Hepatocyte (in vitro differentiated cells): Measurements from ENCODE around the gene CACNA1C. TPM values are rescaled to one million over a fixed set of nuclear protein-coding genes. Genes with fewer than 3 reads are reported as not detected.
A peak's percentile ranks its signal among the peaks of the same experiment; 100 is the strongest.

Experiments used
- DNase-seq: peaks from one replicate; pipeline ENCODE4 v3.0.0-alpha.2; 2016; ENCODE audit warnings: low spot score
- H2AFZ ChIP-seq: fragments of 200-600 bp; sonication (generic); 2 replicates; pipeline ENCODE4 v1.6.0; 2016; ENCODE audit warnings: antibody characterized with exemption, mild to moderate bottlenecking
- H3K27ac ChIP-seq: fragments of 200-600 bp; sonication (generic); 2 replicates; pipeline ENCODE4 v1.5.1; 2016; ENCODE audit warnings: mild to moderate bottlenecking
- H3K27me3 ChIP-seq: fragments of 200-600 bp; sonication (generic); 2 replicates; pipeline ENCODE4 v1.6.1; 2016
- H3K36me3 ChIP-seq: fragments of 200-600 bp; sonication (generic); replicated peaks from 2 replicates; pipeline ENCODE4 v1.5.1; 2016; ENCODE audit warnings: low read depth; ENCODE audit not compliant: insufficient read depth
- H3K4me1 ChIP-seq: fragments of 200-600 bp; sonication (generic); 2 replicates; pipeline ENCODE4 v1.5.1; 2016; ENCODE audit warnings: mild to moderate bottlenecking, moderate library complexity; ENCODE audit not compliant: insufficient read depth
- H3K4me2 ChIP-seq: fragments of 200-600 bp; sonication (generic); 2 replicates; pipeline ENCODE4 v1.6.0; 2016
- H3K4me3 ChIP-seq: fragments of 200-600 bp; sonication (generic); 2 replicates; pipeline ENCODE4 v1.5.1; 2016; ENCODE audit warnings: mild to moderate bottlenecking
- H3K79me2 ChIP-seq: fragments of 200-600 bp; sonication (generic); 2 replicates; pipeline ENCODE4 v1.6.0; 2017; ENCODE audit warnings: mild to moderate bottlenecking
- H3K9me2 ChIP-seq: fragments of 200-600 bp; sonication (generic); replicated peaks from 2 replicates; pipeline ENCODE4 v1.6.0; 2017; ENCODE audit warnings: mild to moderate bottlenecking; ENCODE audit not compliant: insufficient read depth
- H3K9me3 ChIP-seq: fragments of 200-600 bp; sonication (generic); 2 replicates; pipeline ENCODE4 v1.5.1; 2016; ENCODE audit warnings: low read depth, mild to moderate bottlenecking
- H4K20me1 ChIP-seq: fragments of 200-600 bp; sonication (generic); 2 replicates; pipeline ENCODE4 v1.6.0; 2016; ENCODE audit warnings: mild to moderate bottlenecking; ENCODE audit not compliant: insufficient read depth, poor library complexity, severe bottlenecking
- CTCF ChIP-seq: fragments of 200-600 bp; sonication (generic); IDR thresholded peaks from 2 replicates; pipeline ENCODE4 v1.5.1; 2016; ENCODE audit warnings: antibody characterized with exemption, mild to moderate bottlenecking; ENCODE audit not compliant: poor library complexity
- EZH2 ChIP-seq: fragments of 200-600 bp; sonication (generic); IDR thresholded peaks from 2 replicates; pipeline ENCODE4 v1.6.1; 2016; ENCODE audit warnings: antibody characterized with exemption, mild to moderate bottlenecking, borderline replicate concordance
- EZH2phosphoT487 ChIP-seq: fragments of 200-600 bp; sonication (generic); IDR thresholded peaks from one replicate; pipeline ENCODE4 v1.6.1; 2018; ENCODE audit warnings: antibody characterized with exemption, mild to moderate bottlenecking, low read depth, moderate library complexity; ENCODE audit not compliant: unreplicated experiment, severe bottlenecking
- WGBS: methylation state at CpG from one replicate; pipeline ENCODE4 v1.1.6; 2016; ENCODE audit warnings: low lambda C conversion rate; ENCODE audit errors: missing lambda C conversion rate; 5-methylcytosine and 5-hydroxymethylcytosine counted together
- polyA plus RNA-seq: library from polyadenylated mRNA; unstranded; fragments of >200 nt; fragmentation: Nextera tagmentation; extraction: Ambion mirVana; gene quantifications from 2 replicates; pipeline ENCODE4 v1.2.1, GENCODE V29; 2016
- total RNA-seq: library from RNA; depleted of rRNA; stranded (reverse); fragments of >200 nt; gene quantifications from 2 replicates; pipeline ENCODE4 v1.2.3, GENCODE V29; 2014

Gene CACNA1C
- total and polyA plus RNA-seq, 2 experiments from 2014 or later = 3.2 to 4.0 TPM

DNA sequence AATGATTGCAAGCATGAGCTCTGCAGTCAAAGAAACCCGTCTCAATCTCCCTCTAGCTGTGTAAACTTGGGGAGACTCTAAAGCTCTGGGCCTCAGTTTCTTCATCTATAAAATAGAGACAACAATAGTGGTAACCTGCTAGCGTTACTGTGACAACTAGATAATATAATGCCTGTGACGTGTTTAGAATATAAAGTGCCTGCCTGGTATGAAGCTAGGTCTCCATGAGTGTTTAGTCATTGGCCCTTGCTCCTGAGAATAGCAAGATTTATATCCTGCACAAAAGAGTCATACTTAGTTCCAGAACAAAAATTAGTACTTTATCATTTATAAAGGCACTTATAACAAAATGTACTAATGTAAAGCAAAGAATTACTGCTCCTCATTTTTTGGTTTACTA is 39.7 kb upstream of the CACNA1C start:
- 77% methylated on average over 3 of the region's 3 CpGs for WGBS

GRCh38 chr12:2013527-2014223 is 39.1 kb upstream of the CACNA1C start:
- H3K36me3 ChIP-seq = no peaks in the 10 kb centered on the region
- no peaks in the 10 kb centered on the region for H3K9me3 ChIP-seq
- peak overlapping the region; percentile 34 for H3K27ac ChIP-seq
- DNase-seq = peak; percentile 44
- H3K4me1 ChIP-seq = peaks cover 14% of the 10 kb centered on the region
- H4K20me1 ChIP-seq = no peaks in the 10 kb centered on the region
- H3K27me3 ChIP-seq = no peaks in the 10 kb centered on the region
- H3K4me2 ChIP-seq = peak overlapping the region; percentile 1
- no peak overlapping the region for H3K4me3 ChIP-seq
- H2AFZ ChIP-seq = no peak overlapping the region
- TF ChIP-seq EZH2phosphoT487 = no peak
- no peak for TF ChIP-seq CTCF
- TF ChIP-seq EZH2 = no peak
- H3K79me2 ChIP-seq = no peaks in the 10 kb centered on the region
- 25% methylated on average over 4 of the region's 4 CpGs for WGBS
- H3K9me2 ChIP-seq = no peaks in the 10 kb centered on the region

More for the DNA sequence above, 39.7 kb upstream of the CACNA1C start:
- no peak for DNase-seq
- no peak overlapping the region for H3K4me3 ChIP-seq
- peak overlapping the region; percentile 34 for H3K27ac ChIP-seq
- H3K27me3 ChIP-seq = no peaks in the 10 kb centered on the region
- H2AFZ ChIP-seq = no peak overlapping the region
- no peaks in the 10 kb centered on the region for H3K79me2 ChIP-seq
- H3K9me2 ChIP-seq = no peaks in the 10 kb centered on the region
- H3K36me3 ChIP-seq = no peaks in the 10 kb centered on the region
- no peaks in the 10 kb centered on the region for H3K9me3 ChIP-seq
- H3K4me2 ChIP-seq = no peak overlapping the region
- TF ChIP-seq CTCF = no peak
- TF ChIP-seq EZH2phosphoT487 = no peak
- TF ChIP-seq EZH2 = no peak
- H4K20me1 ChIP-seq = no peaks in the 10 kb centered on the region
- H3K4me1 ChIP-seq = peaks cover 14% of the 10 kb centered on the region

GRCh38 chr12:2014231-2014630 is 38.6 kb upstream of the CACNA1C start:
- H3K9me2 ChIP-seq = no peaks in the 10 kb centered on the region
- no peaks in the 10 kb centered on the region for H3K27me3 ChIP-seq
- H3K27ac ChIP-seq = peak overlapping the region; percentile 34
- H4K20me1 ChIP-seq = no peaks in the 10 kb centered on the region
- no peak overlapping the region for H2AFZ ChIP-seq
- H3K4me1 ChIP-seq = peaks cover 14% of the 10 kb centered on the region
- peak overlapping the region; percentile 1 for H3K4me2 ChIP-seq
- H3K4me3 ChIP-seq = no peak overlapping the region
- no peaks in the 10 kb centered on the region for H3K36me3 ChIP-seq
- TF ChIP-seq EZH2phosphoT487 (no peak), EZH2 (no peak), CTCF (no peak)
- no peak for DNase-seq
- no peaks in the 10 kb centered on the region for H3K9me3 ChIP-seq
- H3K79me2 ChIP-seq = no peaks in the 10 kb centered on the region
- 82% methylated on average over 4 of the region's 4 CpGs for WGBS
